ENCODE measurements around the gene MEOX1.

- no peak for TF ChIP-seq CTCF (IDR thresholded peaks at IDR 0.05; ENCODE audit: low read length)
- no peak for TF ChIP-seq EZH2 (IDR thresholded peaks at IDR 0.05; ENCODE audit: borderline replicate concordance, low read length)
Observed at GRCh38 chr17:43645450-43645764, 16.3 kb downstream of the MEOX1 start.

Measured in OCI-LY1 (cell line).